ENCODE results near the gene PRLR. TPM values are rescaled to one million over a fixed set of nuclear protein-coding genes. Genes with fewer than 3 reads are reported as not detected.

The PRLR gene
- total RNA-seq, 2 experiments from 2014 or later = not detected

DNA sequence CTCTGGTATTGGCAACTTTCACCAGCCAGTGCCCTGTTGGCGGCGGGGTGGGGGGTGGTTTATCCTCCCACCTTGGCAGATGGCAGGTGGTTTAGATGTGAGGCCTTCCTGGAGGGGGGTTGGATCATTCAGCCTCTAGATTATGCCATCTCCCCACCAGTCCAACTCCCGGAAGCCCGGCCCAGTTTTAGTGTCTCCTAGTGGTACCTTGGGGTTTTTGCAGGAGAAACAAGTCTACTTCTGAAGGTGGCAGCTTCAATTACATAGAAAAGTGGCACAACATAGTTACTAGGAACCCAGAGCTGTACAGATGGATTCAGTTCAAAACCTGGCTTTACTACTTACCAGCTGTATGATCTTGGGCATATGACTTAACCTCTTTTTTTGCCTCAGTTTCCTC, 11.3 kb downstream of the PRLR start:
- Mint-ChIP-seq H3K9me3 (no peaks in the 10 kb centered on the region), H3K27ac (no peak overlapping the region), H3K27me3 (peaks cover 27% of the 10 kb centered on the region), H3K36me3 (no peaks in the 10 kb centered on the region), H3K4me1 (no peaks in the 10 kb centered on the region), H3K4me3 (no peak overlapping the region)
- DNase-seq = no peak

DNA sequence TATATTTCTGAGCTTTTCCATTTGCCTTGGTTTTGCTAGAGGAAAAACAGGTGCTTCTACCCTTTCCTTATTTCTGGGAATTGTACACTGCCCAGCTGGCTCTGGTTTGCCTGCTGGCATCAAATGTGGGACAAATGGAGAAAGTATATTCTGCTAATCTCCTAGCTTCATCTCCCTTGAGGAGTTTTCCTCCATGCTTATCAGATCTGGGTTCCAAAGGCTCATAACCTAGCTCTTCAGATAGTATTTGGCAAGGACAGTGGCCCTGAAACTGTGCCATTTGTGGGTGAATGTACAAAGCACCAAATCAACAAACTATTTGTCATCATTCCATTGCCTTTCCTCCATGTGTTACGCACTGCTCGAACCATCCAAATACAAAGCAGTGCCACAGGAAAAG, 16.2 kb downstream of the PRLR start:
- Mint-ChIP-seq H3K4me3 (no peak overlapping the region), H3K9me3 (no peaks in the 10 kb centered on the region), H3K27ac (no peak overlapping the region), H3K4me1 (peaks cover 14% of the 10 kb centered on the region), H3K36me3 (no peaks in the 10 kb centered on the region), H3K27me3 (peaks cover 29% of the 10 kb centered on the region)
- DNase-seq = no peak

DNA sequence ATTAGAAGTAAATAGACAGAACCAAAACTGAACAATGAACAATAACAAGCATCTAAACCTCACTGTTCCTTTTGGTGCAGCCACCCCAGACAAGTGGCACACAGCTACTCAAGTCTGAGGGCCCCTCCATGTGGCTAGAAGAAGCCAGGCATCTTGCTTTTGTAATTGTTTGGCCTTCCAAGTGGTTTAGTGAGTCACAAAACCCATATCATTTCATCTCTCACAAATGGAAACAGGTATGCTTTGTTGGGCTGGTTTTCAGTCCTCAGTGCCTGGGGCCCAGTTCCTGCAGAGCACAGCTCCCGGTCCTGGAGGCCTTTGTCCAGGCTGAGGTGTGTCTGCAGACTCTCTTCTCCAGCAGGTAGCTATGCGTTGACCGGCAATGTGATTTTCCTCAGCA, 16.7 kb downstream of the PRLR start:
- H3K9me3 Mint-ChIP-seq = no peaks in the 10 kb centered on the region
- H3K27me3 Mint-ChIP-seq = peaks cover 32% of the 10 kb centered on the region
- DNase-seq = no peak
- peaks cover 14% of the 10 kb centered on the region for H3K4me1 Mint-ChIP-seq
- no peaks in the 10 kb centered on the region for H3K36me3 Mint-ChIP-seq
- no peak overlapping the region for H3K27ac Mint-ChIP-seq
- no peak overlapping the region for H3K4me3 Mint-ChIP-seq

DNA sequence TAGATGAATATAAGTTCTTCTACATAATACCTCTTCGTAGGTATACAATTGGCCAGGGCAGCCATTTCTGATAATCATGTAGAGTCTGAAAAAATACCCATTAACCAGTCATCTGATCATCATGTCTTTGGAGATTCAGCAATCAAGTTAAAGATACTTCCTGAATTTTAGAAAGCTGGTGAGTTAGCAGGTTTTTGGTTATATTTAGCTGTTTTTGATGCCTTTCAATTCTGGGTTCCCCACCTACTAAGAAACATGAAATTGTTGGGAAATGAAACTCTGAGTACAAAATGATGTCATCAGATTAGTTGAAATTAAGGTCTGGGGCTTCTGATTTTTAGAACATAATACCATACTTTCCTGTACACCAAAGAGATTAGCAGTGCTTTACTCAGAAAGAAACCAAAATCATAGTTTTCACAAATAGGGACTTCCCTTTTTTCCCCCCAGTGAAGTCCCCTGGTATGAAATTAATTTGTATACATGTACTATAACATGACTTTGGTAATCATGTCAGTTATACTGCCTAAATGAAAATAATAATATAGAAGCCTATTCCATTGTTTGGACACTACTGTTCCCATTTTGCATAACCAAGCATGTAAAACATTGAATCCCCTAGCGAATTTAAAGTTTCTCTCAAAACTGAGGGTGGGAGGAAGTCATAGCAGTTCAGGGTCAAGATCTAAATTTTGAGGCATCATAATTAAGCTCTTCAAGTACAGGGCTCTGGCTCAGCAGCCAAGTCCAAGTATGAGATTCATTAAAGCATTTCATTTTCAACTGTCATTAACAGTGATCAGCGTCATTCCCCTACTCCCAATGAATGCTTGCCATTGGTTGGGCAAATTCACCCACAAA, 17.9 kb downstream of the PRLR start:
- peaks cover 43% of the 10 kb centered on the region for H3K27me3 Mint-ChIP-seq
- H3K4me1 Mint-ChIP-seq = peaks cover 14% of the 10 kb centered on the region
- no peak for DNase-seq
- H3K4me3 Mint-ChIP-seq = no peak overlapping the region
- H3K27ac Mint-ChIP-seq = no peak overlapping the region
- no peaks in the 10 kb centered on the region for H3K36me3 Mint-ChIP-seq
- no peaks in the 10 kb centered on the region for H3K9me3 Mint-ChIP-seq

DNA sequence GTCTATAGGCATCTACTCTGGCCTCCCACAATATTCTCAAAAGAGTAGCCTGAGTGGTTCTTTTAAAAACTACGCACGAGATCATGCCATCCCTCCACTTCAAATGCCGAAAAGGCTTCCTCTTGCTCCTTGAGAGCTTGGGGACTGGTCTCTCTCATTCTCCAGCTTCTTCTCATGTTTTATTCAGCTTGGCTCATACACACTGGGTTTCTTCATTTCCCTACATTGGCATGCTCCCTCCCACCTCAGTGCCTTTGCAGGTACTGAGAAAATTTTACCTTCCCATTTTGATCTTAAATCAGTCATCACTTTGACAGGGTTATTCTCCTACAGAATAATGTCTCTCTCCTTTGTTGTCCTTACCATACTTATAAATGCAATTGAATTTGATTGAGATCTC, 20.4 kb downstream of the PRLR start:
- H3K4me3 Mint-ChIP-seq = no peak overlapping the region
- no peaks in the 10 kb centered on the region for H3K9me3 Mint-ChIP-seq
- no peaks in the 10 kb centered on the region for H3K36me3 Mint-ChIP-seq
- H3K27ac Mint-ChIP-seq = no peak overlapping the region
- peaks cover 55% of the 10 kb centered on the region for H3K27me3 Mint-ChIP-seq
- DNase-seq = no peak
- H3K4me1 Mint-ChIP-seq = peaks cover 14% of the 10 kb centered on the region

DNA sequence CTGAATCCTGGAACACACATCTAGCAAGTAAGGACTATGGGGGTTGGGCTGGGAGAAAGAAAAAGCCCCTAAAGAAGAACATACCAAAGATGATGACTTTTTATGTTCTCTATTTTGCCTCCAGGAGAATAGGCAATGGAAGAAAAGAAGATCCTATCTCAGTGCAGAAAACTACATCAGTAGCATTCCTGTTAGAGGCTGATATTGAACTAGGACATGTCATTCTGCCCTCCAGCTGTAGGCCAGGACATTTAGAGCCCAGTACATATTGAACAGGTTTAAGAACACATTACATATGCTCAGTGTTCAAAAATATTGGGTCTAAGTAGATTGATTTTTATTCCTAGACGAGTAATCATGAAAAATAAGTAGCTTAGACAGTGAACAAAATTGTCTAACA, 24.7 kb downstream of the PRLR start:
- H3K27me3 Mint-ChIP-seq = peaks cover 58% of the 10 kb centered on the region
- no peak overlapping the region for H3K27ac Mint-ChIP-seq
- no peak overlapping the region for H3K4me3 Mint-ChIP-seq
- DNase-seq = no peak
- H3K4me1 Mint-ChIP-seq = no peaks in the 10 kb centered on the region
- no peaks in the 10 kb centered on the region for H3K36me3 Mint-ChIP-seq
- no peaks in the 10 kb centered on the region for H3K9me3 Mint-ChIP-seq

DNA sequence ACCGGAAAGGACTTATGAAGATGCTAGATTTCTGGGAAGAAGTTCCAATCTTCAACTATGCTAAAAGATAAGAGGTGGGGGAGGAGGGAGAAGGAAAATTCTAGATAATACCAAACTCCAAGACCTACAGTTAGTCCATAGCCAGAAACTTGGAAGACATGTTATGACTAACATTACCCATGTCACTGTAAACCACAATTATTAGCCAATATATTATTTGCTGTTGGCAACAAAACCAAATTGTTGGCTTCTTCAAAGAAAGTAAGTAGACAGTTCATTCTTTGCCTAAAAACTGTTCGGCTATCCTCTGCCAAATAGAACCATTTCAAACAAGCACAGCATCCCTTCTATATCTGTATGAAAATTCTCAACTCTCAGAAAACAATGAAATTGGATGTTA, 25.1 kb downstream of the PRLR start:
- Mint-ChIP-seq H3K27me3 (peaks cover 54% of the 10 kb centered on the region), H3K27ac (no peak overlapping the region), H3K9me3 (no peaks in the 10 kb centered on the region), H3K4me1 (no peaks in the 10 kb centered on the region), H3K4me3 (no peak overlapping the region), H3K36me3 (no peaks in the 10 kb centered on the region)
- DNase-seq = no peak

DNA sequence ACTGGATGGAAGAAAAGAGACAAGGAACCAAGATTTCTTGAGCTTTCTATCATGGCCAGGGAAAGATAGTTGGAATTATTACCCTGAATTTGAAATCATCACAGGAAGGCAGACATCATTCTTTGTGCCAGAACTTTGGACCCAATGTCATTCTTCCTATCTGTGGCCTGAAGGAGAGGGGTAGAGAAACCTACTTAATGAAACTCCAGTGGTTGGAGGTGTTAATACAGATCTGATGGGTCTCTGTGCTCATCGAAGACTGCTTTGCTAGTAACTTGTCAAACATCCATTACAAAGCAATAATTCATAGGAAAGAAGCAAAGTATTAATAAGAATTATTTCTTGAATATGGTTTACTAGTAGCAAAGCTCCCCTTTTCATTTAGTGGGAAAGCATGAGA, 26.9 kb downstream of the PRLR start:
- DNase-seq = no peak
- no peaks in the 10 kb centered on the region for H3K36me3 Mint-ChIP-seq
- H3K9me3 Mint-ChIP-seq = no peaks in the 10 kb centered on the region
- no peaks in the 10 kb centered on the region for H3K4me1 Mint-ChIP-seq
- H3K27ac Mint-ChIP-seq = no peak overlapping the region
- H3K4me3 Mint-ChIP-seq = no peak overlapping the region
- peaks cover 48% of the 10 kb centered on the region for H3K27me3 Mint-ChIP-seq

DNA sequence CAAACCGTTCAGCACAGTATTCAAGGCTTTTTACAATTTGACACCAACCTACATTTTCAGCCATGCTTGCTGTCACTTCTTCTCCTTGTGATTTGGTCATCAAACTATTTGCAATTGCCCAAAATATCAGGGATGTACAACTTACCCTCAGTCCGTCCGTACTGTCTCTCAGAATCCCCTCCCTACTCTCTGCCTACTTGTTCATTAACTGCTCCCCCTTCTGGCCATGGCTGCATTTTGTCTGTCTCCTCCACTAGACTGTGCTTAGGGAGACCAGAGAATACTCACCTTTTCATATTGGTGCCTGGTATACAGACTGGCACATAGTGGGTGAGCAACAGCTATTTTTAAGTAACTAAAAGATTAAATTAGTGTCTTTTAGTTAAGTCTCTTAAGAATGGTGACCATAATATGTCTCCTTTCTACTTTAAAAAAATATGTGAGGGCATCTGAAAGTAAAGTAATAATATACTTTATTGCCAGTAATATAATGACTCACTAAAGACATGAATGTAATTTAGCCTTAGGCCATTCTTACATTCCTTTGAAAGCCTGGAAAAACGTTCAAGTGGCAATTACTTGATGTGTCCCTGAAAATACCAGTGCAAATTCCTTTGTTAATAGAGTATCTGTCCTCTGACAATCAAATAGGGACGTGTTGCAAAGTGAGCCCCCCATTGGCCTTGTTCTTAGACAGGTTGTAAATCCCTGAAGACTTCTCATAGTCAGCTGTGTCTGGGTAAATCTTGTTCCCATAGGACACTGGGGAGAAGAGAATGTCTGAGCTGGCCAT, 27.8 kb downstream of the PRLR start:
- H3K4me3 Mint-ChIP-seq = no peak overlapping the region
- H3K4me1 Mint-ChIP-seq = no peaks in the 10 kb centered on the region
- H3K9me3 Mint-ChIP-seq = no peaks in the 10 kb centered on the region
- peaks cover 39% of the 10 kb centered on the region for H3K27me3 Mint-ChIP-seq
- H3K27ac Mint-ChIP-seq = no peak overlapping the region
- H3K36me3 Mint-ChIP-seq = no peaks in the 10 kb centered on the region
- peak; percentile 17 for DNase-seq

DNA sequence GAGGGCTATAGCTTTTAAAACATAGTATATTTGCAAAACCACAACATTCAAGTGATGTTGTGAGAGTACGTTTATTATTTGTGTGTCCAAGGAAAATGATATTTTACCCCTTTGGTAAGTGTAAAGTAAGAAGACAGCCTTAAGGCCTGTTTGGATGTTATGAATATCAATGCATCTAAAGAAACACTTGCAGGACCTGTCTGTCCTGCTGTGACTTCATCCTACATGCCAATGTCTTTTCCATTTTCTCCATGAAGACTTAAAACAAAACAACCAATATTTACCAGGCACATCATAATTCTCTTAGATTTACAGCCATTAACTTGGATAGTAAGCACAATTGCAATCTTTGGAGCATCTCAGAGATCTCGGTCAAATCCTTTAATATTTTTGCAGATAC, 29.0 kb downstream of the PRLR start:
- H3K4me1 Mint-ChIP-seq = no peaks in the 10 kb centered on the region
- no peak overlapping the region for H3K4me3 Mint-ChIP-seq
- H3K27me3 Mint-ChIP-seq = peaks cover 33% of the 10 kb centered on the region
- H3K36me3 Mint-ChIP-seq = no peaks in the 10 kb centered on the region
- H3K9me3 Mint-ChIP-seq = no peaks in the 10 kb centered on the region
- H3K27ac Mint-ChIP-seq = no peak overlapping the region
- DNase-seq = no peak

DNA sequence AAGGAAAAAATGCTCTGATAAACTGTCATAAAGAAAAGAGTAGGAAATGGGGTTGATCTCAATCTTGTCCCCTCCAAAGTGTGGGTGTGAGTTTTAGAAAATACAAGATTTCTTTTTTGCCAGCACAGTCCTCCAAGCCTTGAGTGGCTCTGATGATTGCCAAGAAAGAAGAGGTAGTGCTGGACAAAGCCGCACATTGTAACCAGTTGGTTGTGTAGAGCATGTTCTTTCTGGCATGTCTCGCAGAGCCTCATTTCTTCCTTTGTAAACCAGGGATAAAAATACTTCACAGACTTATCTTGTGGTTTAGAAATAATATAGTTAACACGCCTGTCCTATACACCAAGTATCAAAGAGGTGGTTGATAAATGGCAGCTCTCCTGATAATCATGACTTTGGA, 30.4 kb downstream of the PRLR start:
- H3K27me3 Mint-ChIP-seq = peaks cover 20% of the 10 kb centered on the region
- no peak overlapping the region for H3K4me3 Mint-ChIP-seq
- no peaks in the 10 kb centered on the region for H3K9me3 Mint-ChIP-seq
- no peaks in the 10 kb centered on the region for H3K4me1 Mint-ChIP-seq
- DNase-seq = no peak
- no peaks in the 10 kb centered on the region for H3K36me3 Mint-ChIP-seq
- H3K27ac Mint-ChIP-seq = no peak overlapping the region

DNA sequence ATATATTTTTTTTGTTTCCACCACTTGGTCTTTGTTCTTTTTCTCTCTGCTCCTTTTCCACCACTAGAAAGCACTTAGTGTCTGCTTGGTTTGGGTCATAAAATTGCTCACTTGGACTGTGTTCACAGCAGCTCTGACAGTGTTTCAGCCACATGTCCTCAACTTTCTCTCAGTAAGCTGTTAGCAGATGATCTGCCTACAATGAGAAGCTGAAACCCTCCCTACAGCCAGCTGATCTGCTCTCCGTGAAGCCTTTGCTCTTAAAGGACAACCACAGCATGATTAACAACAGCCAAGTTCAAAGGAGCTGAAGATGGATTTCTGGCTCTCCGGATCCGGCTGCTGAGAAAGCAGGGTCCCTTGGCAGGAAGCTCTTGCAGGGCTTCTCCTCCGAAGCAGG, 31.6 kb downstream of the PRLR start:
- H3K27ac Mint-ChIP-seq = no peak overlapping the region
- no peak for DNase-seq

DNA sequence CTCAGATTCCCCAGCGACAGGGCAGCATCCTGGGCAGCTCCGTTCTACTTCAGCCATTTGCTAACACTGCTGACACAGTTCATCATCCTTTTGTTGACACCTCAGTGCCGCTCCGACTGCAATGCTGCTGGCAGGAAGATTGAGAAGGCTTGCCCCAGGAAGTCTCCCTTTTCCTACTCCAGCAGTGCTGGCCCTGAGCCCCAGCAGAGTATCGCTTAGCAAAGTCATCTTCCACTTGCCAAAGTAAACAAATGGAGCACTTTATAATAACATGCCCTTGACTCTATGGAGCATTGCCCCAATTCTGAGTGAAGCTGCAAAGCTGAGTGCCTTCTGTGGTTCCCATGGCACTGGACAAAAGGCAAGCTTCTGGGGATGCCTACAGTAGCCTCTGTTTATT, 32.2 kb downstream of the PRLR start:
- Mint-ChIP-seq H3K4me1 (no peaks in the 10 kb centered on the region), H3K27me3 (peaks cover 17% of the 10 kb centered on the region), H3K4me3 (no peak overlapping the region), H3K36me3 (no peaks in the 10 kb centered on the region), H3K9me3 (no peaks in the 10 kb centered on the region), H3K27ac (no peak overlapping the region)
- no peak for DNase-seq

More for the DNA sequence above, 31.6 kb downstream of the PRLR start:
- Mint-ChIP-seq H3K4me1 (no peaks in the 10 kb centered on the region), H3K27me3 (peaks cover 16% of the 10 kb centered on the region), H3K36me3 (no peaks in the 10 kb centered on the region), H3K4me3 (no peak overlapping the region), H3K9me3 (no peaks in the 10 kb centered on the region)

DNA sequence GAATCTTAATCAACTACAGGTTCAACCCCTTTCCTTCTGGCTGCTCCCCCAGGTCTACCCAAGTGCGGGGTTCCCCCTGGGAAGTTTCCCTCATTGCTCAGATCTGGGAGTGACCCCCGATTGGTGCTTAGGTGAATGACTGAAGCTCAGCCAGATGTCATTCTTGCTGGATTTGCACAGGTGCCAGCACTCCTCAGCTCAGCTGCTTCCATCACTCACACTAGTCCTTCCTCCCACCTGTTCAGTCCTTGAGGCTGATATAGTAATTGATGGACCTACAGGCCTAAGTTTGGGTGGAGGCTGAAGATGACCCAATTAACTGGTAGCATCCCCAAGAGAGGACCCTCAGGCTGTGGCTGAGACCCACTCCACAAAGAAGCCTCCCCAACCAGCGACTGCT, 32.9 kb downstream of the PRLR start:
- H3K4me1 Mint-ChIP-seq = no peaks in the 10 kb centered on the region
- no peak overlapping the region for H3K4me3 Mint-ChIP-seq
- H3K27me3 Mint-ChIP-seq = peaks cover 16% of the 10 kb centered on the region
- no peak overlapping the region for H3K27ac Mint-ChIP-seq
- no peaks in the 10 kb centered on the region for H3K36me3 Mint-ChIP-seq
- H3K9me3 Mint-ChIP-seq = no peaks in the 10 kb centered on the region
- no peak for DNase-seq

DNA sequence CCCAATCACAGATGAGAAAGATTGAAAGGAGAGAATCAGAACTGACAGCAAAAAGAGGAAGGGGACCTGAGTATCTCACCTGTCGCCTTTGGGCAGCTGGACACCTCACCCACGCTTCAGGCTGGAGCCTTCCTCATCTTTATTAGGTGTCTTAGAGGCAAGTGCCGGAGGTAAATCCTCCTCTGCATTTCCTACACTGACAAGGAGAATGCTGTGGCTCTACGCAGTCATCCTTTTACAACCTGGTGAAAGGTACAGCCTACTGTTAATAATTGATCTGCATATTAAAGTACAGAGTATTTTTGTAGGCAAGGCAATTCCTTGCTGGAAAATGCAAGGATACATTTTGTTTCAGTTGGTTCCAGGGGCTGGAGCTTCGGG, 34.8 kb downstream of the PRLR start:
- H3K27ac Mint-ChIP-seq = no peak overlapping the region
- H3K9me3 Mint-ChIP-seq = no peaks in the 10 kb centered on the region
- no peak overlapping the region for H3K4me3 Mint-ChIP-seq

More for the DNA sequence above, 34.8 kb downstream of the PRLR start:
- Mint-ChIP-seq H3K27me3 (peaks cover 16% of the 10 kb centered on the region), H3K4me1 (no peaks in the 10 kb centered on the region), H3K36me3 (no peaks in the 10 kb centered on the region)
- no peak for DNase-seq

Data from activated naive CD8-positive, alpha-beta T cell treated with anti-CD3 and anti-CD28 coated beads for 36 hours (primary cell).